Coronary artery (tissue), 2 donors: ENCODE data around the gene MEF2B.
"Not testable (repeated sequence)": the region's sequence is repeated elsewhere in the genome, so short reads cannot be mapped to it uniquely, and the experiment has no call there.

ENCODE experiments used
- DNase-seq: peaks from one replicate; pipeline ENCODE4 v3.0.0-alpha.2; 2017; ENCODE audit warnings: low spot score
- H3K27ac ChIP-seq, 2 donors: fragments of 200-600 bp; sonication (generic); one replicate each; pipeline ENCODE4 v1.5.1; 2016 to 2019
- H3K4me3 ChIP-seq: fragments of 200-600 bp; sonication (generic); 2 replicates; pipeline ENCODE4 v1.5.1; 2016; ENCODE audit warnings: mild to moderate bottlenecking, moderate library complexity
- CTCF ChIP-seq: fragments of 200-600 bp; sonication (generic); IDR thresholded peaks from one replicate; pipeline ENCODE4 v1.5.1; 2019; ENCODE audit warnings: antibody characterized with exemption

Gene MEF2B

GRCh38 chr19:19113040-19113626 is 56.9 kb downstream of the MEF2B start:
- TF ChIP-seq CTCF: no peak
- Histone ChIP-seq H3K27ac (no peak overlapping the region), H3K4me3 (no peak overlapping the region)
- DNase-seq: no peak

- no peak overlapping the region for H3K27ac ChIP-seq
- no peak for TF ChIP-seq CTCF
- H3K4me3 ChIP-seq: no peak overlapping the region
- no peak for DNase-seq
These were observed 58.0 kb downstream of the MEF2B start for GRCh38 chr19:19111967-19112580.

- Histone ChIP-seq H3K27ac (no peak overlapping the region), H3K4me3 (no peak overlapping the region)
- peak; percentile 72 for DNase-seq
- TF ChIP-seq CTCF: no peak
These were observed 58.8 kb downstream of the MEF2B start for GRCh38 chr19:19111136-19111835.

GRCh38 chr19:19110410-19111135 is 59.5 kb downstream of the MEF2B start:
- Histone ChIP-seq H3K4me3 (no peak overlapping the region), H3K27ac (no peak overlapping the region)
- peak; percentile 69 for DNase-seq
- TF ChIP-seq CTCF: no peak

- Histone ChIP-seq H3K4me3 (no peak overlapping the region), H3K27ac (no peak overlapping the region)
- peak; percentile 54 for DNase-seq
- no peak for TF ChIP-seq CTCF
These were observed 60.5 kb downstream of the MEF2B start for GRCh38 chr19:19109601-19110000.

GRCh38 chr19:19107654-19108053 is 62.4 kb downstream of the MEF2B start:
- no peak overlapping the region for H3K27ac ChIP-seq
- peak; percentile 53 for DNase-seq
- no peak for TF ChIP-seq CTCF
- no peak overlapping the region for H3K4me3 ChIP-seq

DNA sequence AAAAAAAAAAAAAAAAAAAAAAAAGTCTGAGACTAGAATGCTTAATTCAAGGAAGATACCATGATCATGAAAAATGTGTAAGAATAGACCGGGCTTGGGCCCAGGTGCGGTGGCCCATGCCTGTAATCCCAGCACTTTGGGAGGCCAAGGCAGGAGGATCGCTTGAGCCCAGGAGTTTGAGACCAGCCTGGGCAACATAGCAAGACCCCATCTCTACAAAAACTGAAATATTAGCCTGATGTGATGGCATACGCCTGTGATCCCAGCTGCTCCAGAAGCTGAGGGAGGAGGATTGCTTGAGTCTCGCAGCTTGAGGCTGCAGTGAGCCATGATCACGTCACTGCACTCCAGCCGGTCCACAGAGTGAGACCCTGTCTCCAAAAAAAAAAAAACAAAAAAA is 63.1 kb downstream of the MEF2B start:
- H3K27ac ChIP-seq, H3K4me3 ChIP-seq, DNase-seq: not testable (repeated sequence)
